Measurements from ENCODE around the gene COL1A2. TPM values are rescaled to one million over a fixed set of nuclear protein-coding genes. Genes with fewer than 3 reads are reported as not detected.

COL1A2 gene
- total RNA-seq, 4 donors from 2014 or later = 59.1 to 10,885 (median 259) TPM

- no peak overlapping the region for H3K4me3 ChIP-seq
- H3K27me3 ChIP-seq = no peaks in the 10 kb centered on the region
- intact Hi-C loops (cut with DNase I; ENCODE audit: low total_unique reads) = no loop called here
- no peaks in the 10 kb centered on the region for H3K36me3 ChIP-seq
- TF ChIP-seq POLR2A (IDR thresholded peaks at IDR 0.05) (no peak), CTCF (IDR thresholded peaks at IDR 0.05) (no peak)
- H3K4me1 ChIP-seq = no peaks in the 10 kb centered on the region
- no peak for DNase-seq
- H3K27ac ChIP-seq = no peak overlapping the region
- H3K9me3 ChIP-seq = no peaks in the 10 kb centered on the region
Observed at GRCh38 chr7:94472608-94473007, 77.9 kb downstream of the COL1A2 start.

GRCh38 chr7:94476251-94476840 lies 81.7 kb downstream of the COL1A2 start:
- Histone ChIP-seq H3K4me3 (no peak overlapping the region), H3K27ac (no peak overlapping the region), H3K9me3 (no peaks in the 10 kb centered on the region), H3K4me1 (no peaks in the 10 kb centered on the region), H3K27me3 (no peaks in the 10 kb centered on the region), H3K36me3 (no peaks in the 10 kb centered on the region)
- no peak for DNase-seq
- intact Hi-C loops (cut with DNase I; ENCODE audit: low total_unique reads) = no loop called here
- no peak for TF ChIP-seq POLR2A (IDR thresholded peaks at IDR 0.05)
- TF ChIP-seq CTCF (IDR thresholded peaks at IDR 0.05) = no peak

GRCh38 chr7:94477878-94478277 lies 83.2 kb downstream of the COL1A2 start:
- no peak overlapping the region for H3K4me3 ChIP-seq
- no peaks in the 10 kb centered on the region for H3K4me1 ChIP-seq
- H3K9me3 ChIP-seq = no peaks in the 10 kb centered on the region
- no peaks in the 10 kb centered on the region for H3K36me3 ChIP-seq
- no peak for DNase-seq
- intact Hi-C loops (cut with DNase I; ENCODE audit: low total_unique reads) = no loop called here
- H3K27me3 ChIP-seq = no peaks in the 10 kb centered on the region
- no peak for TF ChIP-seq CTCF (IDR thresholded peaks at IDR 0.05)
- no peak for TF ChIP-seq POLR2A (IDR thresholded peaks at IDR 0.05)
- H3K27ac ChIP-seq = no peak overlapping the region

GRCh38 chr7:94478648-94479214 lies 84.0 kb downstream of the COL1A2 start:
- Histone ChIP-seq H3K27me3 (no peaks in the 10 kb centered on the region), H3K4me3 (no peak overlapping the region), H3K9me3 (no peaks in the 10 kb centered on the region), H3K36me3 (no peaks in the 10 kb centered on the region), H3K27ac (no peak overlapping the region), H3K4me1 (no peaks in the 10 kb centered on the region)
- intact Hi-C loops (cut with DNase I; ENCODE audit: low total_unique reads) = no loop called here
- TF ChIP-seq CTCF (IDR thresholded peaks at IDR 0.05) = no peak
- no peak for TF ChIP-seq POLR2A (IDR thresholded peaks at IDR 0.05)
- no peak for DNase-seq

Other genes starting within 250 kb of the COL1A2 start
- 10 to 100 TPM in 3 of 4 donors, 1 to 10 TPM in 1; 8.5 to 72.6 (median 25.0) TPM for gene CASD1, start 114.9 kb downstream of the COL1A2 start, total RNA-seq